ENCODE measurements around the gene HDAC5.
A peak's percentile ranks its signal among the peaks of the same experiment; 100 is the strongest.

Gene HDAC5

DNA sequence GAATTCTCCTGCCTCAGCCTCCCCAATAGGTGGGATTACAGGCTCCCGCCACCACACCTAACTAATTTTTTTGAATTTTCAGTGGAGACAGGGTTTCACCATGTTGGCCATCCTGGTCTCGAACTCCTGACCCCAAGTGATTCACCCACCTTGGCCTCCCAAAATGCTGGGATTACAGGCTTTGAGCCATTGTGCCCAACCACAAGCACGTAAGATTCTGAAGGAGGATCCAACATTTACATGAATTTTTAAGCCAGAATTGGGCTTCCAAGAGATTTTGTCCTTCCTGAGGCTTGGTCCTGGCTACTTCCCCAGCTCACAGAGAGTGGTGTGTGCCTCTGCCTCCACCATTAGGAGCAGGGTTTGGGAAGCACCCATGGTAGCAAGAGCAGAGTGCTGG lies 41.8 kb downstream of the HDAC5 start:
- Histone ChIP-seq H3K9ac (ENCODE audit: insufficient read length) (no peak overlapping the region), H3K4me3 (no peak overlapping the region), H3K36me3 (ENCODE audit: insufficient read depth, low read length) (peaks cover 25% of the 10 kb centered on the region; the same call in 1 of the 2 replicates), H3K27ac (no peak overlapping the region), H3K9me3 (ENCODE audit: low read depth, low read length) (no peaks in the 10 kb centered on the region)
- DNase-seq (ENCODE audit: low read depth, low spot score): no peak
- TF ChIP-seq EZH2 (IDR thresholded peaks at IDR 0.05) (no peak), FOXP2 (optimal IDR thresholded peaks at IDR 0.05; ENCODE audit: control extremely low read depth, extremely low read length, insufficient read depth) (no peak), POLR2AphosphoS5 (IDR thresholded peaks at IDR 0.05; ENCODE audit: borderline replicate concordance, low read depth, low read length) (no peak)

DNA sequence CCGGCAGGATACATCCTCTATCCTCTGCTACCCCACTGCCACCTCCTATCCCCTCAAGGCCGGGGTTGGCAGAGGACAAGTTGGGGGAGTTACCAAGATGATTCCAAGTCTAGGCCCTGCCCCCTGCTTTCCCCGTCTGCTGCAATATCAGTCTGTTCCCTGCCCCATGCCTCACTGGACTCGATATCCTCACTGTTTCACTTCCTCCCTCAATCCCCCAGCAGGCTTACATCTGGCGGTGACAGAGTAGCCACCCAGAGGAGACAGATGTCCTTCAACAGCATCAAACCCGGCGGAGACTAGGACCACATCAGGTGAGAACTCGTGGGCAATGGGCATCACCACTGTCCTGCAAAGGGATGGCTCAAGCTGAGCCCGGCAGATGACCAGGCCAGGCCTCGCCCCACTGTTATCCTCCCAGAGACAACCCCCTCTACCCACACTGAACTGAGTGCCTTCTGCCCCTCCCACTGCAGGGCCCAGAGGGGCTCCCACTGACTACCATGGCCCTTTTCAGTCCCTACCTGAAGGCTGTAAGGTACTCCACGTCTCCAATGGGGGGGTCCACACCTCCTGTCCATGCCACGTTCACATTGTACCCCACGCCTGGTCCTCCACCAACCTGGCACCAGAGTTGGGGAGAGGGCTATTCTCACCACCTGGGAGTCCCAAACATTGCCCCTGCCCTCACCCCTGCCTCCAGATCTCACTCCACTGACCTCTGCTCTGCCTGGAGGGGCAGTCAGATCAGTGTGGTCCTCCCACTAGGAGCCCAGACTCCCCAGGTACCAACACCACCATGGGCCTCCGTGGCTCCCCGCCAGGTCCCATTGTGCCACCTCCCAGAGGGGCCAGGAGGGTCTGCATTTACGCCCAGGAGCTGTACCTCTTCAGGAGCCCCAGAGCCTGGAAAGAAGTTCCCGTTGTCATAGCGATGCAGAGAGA lies 43.3 kb downstream of the HDAC5 start:
- Histone ChIP-seq H3K9me3 (ENCODE audit: low read depth, low read length) (no peaks in the 10 kb centered on the region), H3K27ac (no peak overlapping the region), H3K36me3 (ENCODE audit: insufficient read depth, low read length) (peaks cover 29% of the 10 kb centered on the region; the same call in 1 of the 2 replicates), H3K4me3 (no peak overlapping the region), H3K9ac (ENCODE audit: insufficient read length) (no peak overlapping the region)
- DNase-seq (ENCODE audit: low read depth, low spot score): no peak
- TF ChIP-seq FOXP2 (optimal IDR thresholded peaks at IDR 0.05; ENCODE audit: control extremely low read depth, extremely low read length, insufficient read depth): no peak
- TF ChIP-seq POLR2AphosphoS5 (IDR thresholded peaks at IDR 0.05; ENCODE audit: borderline replicate concordance, low read depth, low read length): no peak
- TF ChIP-seq EZH2 (IDR thresholded peaks at IDR 0.05): no peak

- Histone ChIP-seq H3K9me3 (ENCODE audit: low read depth, low read length) (no peaks in the 10 kb centered on the region), H3K36me3 (ENCODE audit: insufficient read depth, low read length) (peaks cover 27% of the 10 kb centered on the region; the same call in 1 of the 2 replicates), H3K4me3 (no peak overlapping the region), H3K9ac (ENCODE audit: insufficient read length) (no peak overlapping the region), H3K27ac (no peak overlapping the region)
- no peak for DNase-seq (ENCODE audit: low read depth, low spot score)
- TF ChIP-seq FOXP2 (optimal IDR thresholded peaks at IDR 0.05; ENCODE audit: control extremely low read depth, extremely low read length, insufficient read depth) (no peak), POLR2AphosphoS5 (IDR thresholded peaks at IDR 0.05; ENCODE audit: borderline replicate concordance, low read depth, low read length) (no peak), EZH2 (IDR thresholded peaks at IDR 0.05) (no peak)
These were observed 45.0 kb downstream of the HDAC5 start for GRCh38 chr17:44078412-44078811.

- Histone ChIP-seq H3K9ac (ENCODE audit: insufficient read length) (no peak overlapping the region), H3K4me3 (no peak overlapping the region), H3K27ac (0 out of 2 replicates have a peak overlapping the region, but pooled peaks have one; percentile 21), H3K36me3 (ENCODE audit: insufficient read depth, low read length) (peaks cover 22% of the 10 kb centered on the region; the same call in 1 of the 2 replicates), H3K9me3 (ENCODE audit: low read depth, low read length) (no peaks in the 10 kb centered on the region)
- no peak for DNase-seq (ENCODE audit: low read depth, low spot score)
- no peak for TF ChIP-seq POLR2AphosphoS5 (IDR thresholded peaks at IDR 0.05; ENCODE audit: borderline replicate concordance, low read depth, low read length)
- TF ChIP-seq FOXP2 (optimal IDR thresholded peaks at IDR 0.05; ENCODE audit: control extremely low read depth, extremely low read length, insufficient read depth): no peak
- TF ChIP-seq EZH2 (IDR thresholded peaks at IDR 0.05): no peak
These were observed 45.9 kb downstream of the HDAC5 start for GRCh38 chr17:44077595-44077909.

- Histone ChIP-seq H3K36me3 (ENCODE audit: insufficient read depth, low read length) (peaks cover 16% of the 10 kb centered on the region; the same call in 1 of the 2 replicates), H3K9ac (ENCODE audit: insufficient read length) (no peak overlapping the region), H3K27ac (no peak overlapping the region), H3K9me3 (ENCODE audit: low read depth, low read length) (no peaks in the 10 kb centered on the region), H3K4me3 (no peak overlapping the region)
- TF ChIP-seq EZH2 (IDR thresholded peaks at IDR 0.05) (no peak), POLR2AphosphoS5 (IDR thresholded peaks at IDR 0.05; ENCODE audit: borderline replicate concordance, low read depth, low read length) (no peak; the same call in 1 of the 2 replicates), FOXP2 (optimal IDR thresholded peaks at IDR 0.05; ENCODE audit: control extremely low read depth, extremely low read length, insufficient read depth) (no peak)
- no peak for DNase-seq (ENCODE audit: low read depth, low spot score)
These were observed 46.5 kb downstream of the HDAC5 start for GRCh38 chr17:44076716-44077594.

- Histone ChIP-seq H3K27ac (no peak overlapping the region), H3K36me3 (ENCODE audit: insufficient read depth, low read length) (peaks cover 15% of the 10 kb centered on the region; the same call in 1 of the 2 replicates), H3K4me3 (no peak overlapping the region), H3K9me3 (ENCODE audit: low read depth, low read length) (no peaks in the 10 kb centered on the region), H3K9ac (ENCODE audit: insufficient read length) (no peak overlapping the region)
- TF ChIP-seq POLR2AphosphoS5 (IDR thresholded peaks at IDR 0.05; ENCODE audit: borderline replicate concordance, low read depth, low read length): no peak
- no peak for DNase-seq (ENCODE audit: low read depth, low spot score)
These were observed 47.7 kb downstream of the HDAC5 start for GRCh38 chr17:44075598-44076293.

DNA sequence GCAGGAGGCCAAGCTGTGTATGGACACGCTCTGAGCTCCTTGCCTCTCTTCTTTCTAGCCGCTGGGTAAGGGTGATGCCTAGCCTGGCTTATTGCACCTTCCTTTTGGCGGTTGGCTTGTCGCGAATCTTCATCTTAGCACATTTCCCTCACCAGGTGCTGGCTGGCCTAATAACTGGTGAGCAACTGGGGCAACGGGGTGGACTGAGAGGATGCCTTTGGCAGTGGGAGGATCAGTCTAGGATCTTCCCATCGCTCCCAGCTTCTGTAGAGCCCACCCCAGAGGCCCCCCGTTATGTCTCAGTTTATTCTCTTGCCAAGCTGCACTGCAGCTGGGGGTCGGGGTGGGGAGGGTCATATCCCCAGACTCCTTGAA lies 48.5 kb downstream of the HDAC5 start:
- no peak overlapping the region for H3K27ac ChIP-seq
- no peak for TF ChIP-seq POLR2AphosphoS5 (IDR thresholded peaks at IDR 0.05; ENCODE audit: borderline replicate concordance, low read depth, low read length)
- TF ChIP-seq FOXP2 (optimal IDR thresholded peaks at IDR 0.05; ENCODE audit: control extremely low read depth, extremely low read length, insufficient read depth): no peak
- no peak for TF ChIP-seq EZH2 (IDR thresholded peaks at IDR 0.05)
- DNase-seq (ENCODE audit: low read depth, low spot score): no peak
- no peaks in the 10 kb centered on the region for H3K9me3 ChIP-seq (ENCODE audit: low read depth, low read length)
- no peak overlapping the region for H3K4me3 ChIP-seq
- peaks cover 15% of the 10 kb centered on the region; the same call in 1 of the 2 replicates for H3K36me3 ChIP-seq (ENCODE audit: insufficient read depth, low read length)
- no peak overlapping the region for H3K9ac ChIP-seq (ENCODE audit: insufficient read length)
